ENCODE measurements around the gene RSBN1.
A peak's percentile ranks its signal among the peaks of the same experiment; 100 is the strongest.
"Not testable (repeated sequence)": the region's sequence is repeated elsewhere in the genome, so short reads cannot be mapped to it uniquely, and the experiment has no call there.

RSBN1 gene

DNA sequence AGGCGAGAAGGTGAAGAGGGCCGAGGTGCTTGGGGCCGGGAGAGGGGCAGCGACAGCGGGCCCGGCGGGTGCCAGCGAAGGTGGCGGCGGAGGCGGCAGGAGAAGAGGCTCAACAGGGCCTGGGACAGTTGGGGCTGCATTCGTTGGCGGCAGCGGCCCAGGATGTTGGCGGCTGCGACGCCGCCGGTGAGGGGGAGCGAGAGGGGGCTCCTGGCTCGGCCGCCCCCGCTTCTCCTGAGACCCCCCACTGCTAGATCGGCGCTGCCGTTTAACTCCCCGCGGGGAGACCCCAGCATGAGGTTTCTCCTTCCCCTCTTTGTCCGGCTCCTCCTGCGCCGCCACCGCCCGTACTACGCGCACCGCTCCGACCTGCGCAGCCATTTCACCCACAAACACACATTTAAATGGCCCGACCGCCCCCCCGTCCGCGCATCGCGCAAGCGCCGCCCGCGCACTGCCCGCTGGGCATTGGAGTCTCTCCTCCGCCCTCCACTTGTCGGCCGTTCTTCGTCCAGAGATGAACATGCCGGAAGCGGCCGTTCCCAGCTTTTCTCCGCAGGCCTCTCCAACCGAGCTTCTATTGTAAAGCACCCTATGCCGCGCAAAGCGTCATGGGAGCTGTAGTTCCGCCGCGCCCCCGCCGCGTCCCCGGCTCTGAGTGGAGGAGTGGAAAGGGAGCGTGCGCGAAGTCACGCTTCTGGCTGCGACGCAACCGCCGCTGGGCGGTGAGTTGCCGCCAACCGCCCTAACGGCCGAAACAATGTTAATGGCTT is at the start of gene RSBN1:
RSBN1 (minus strand) TSS at position 589 of the 773 bp plus-strand sequence; CDS start at position 525, 64 bp downstream.
- H3K4me3 Mint-ChIP-seq, result peak within 1 kb of the TSS; percentile 89 to 98
- H3K27me3 Mint-ChIP-seq, result no peaks in the 10 kb centered on the region
- no peaks in the 10 kb centered on the region for H3K9me3 Mint-ChIP-seq
- ATAC-seq (peak; percentile 95), DNase-seq (peak; percentile 98 to 99)
- peak within 1 kb of the TSS; percentile 96 to 98 for H3K27ac Mint-ChIP-seq
- peaks cover 36% of the 10 kb centered on the region for H3K4me1 Mint-ChIP-seq

DNA sequence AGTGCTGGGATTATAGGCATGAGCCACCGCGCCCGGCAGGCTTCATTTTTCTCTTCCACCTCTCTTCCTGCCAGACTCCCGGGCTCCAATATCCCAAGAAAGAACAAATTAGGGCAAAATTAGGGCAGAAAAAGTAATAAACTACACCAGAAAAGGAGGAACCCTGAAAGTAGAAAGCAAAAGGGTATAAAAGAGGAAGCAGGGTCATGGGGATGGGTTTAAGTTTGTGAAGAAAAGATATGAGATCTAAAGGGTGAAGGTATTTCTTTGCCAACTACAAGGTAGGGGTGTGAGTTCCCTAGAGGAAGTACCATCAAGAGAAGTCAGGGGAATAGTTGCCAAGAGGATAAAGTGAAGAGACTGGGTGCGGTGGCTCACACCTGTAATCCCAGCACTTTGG is 49.4 kb upstream of the RSBN1 start:
- no peaks in the 10 kb centered on the region for H3K9me3 Mint-ChIP-seq
- no peak for ATAC-seq
- peaks cover 71% of the 10 kb centered on the region for H3K4me1 Mint-ChIP-seq
- H3K4me3 Mint-ChIP-seq, result no peak overlapping the region
- no peak overlapping the region for H3K27ac Mint-ChIP-seq
- DNase-seq, result no peak
- no peaks in the 10 kb centered on the region for H3K27me3 Mint-ChIP-seq

GRCh38 chr1:113860891-113861290 is 48.6 kb upstream of the RSBN1 start:
- Mint-ChIP-seq H3K4me1 (peaks cover 67% of the 10 kb centered on the region), H3K27me3 (no peaks in the 10 kb centered on the region), H3K9me3 (no peaks in the 10 kb centered on the region), H3K4me3 (no peak overlapping the region), H3K27ac (no peak overlapping the region)
- DNase-seq (no peak), ATAC-seq (no peak)

- ATAC-seq, result no peak
These were observed 47.4 kb upstream of the RSBN1 start for GRCh38 chr1:113859478-113860175.

DNA sequence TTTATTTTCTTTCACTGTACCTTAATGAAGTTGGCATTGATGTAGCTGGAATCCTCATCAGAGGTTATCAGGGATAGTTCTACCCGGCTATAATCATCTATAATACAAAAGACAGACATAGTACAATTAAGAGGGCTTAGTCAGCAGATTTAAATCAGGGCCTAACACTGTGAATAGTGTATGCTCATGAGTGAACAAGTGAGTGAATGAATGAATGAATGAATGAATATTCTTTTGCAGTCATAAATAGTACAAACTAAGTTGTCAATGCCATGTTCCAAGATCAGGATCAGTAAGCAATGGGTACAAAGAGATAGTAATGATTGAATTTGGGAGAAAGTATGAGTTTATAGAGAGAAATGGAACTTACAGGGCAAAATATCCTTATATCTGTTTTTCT is 46.7 kb upstream of the RSBN1 start:
- H3K4me3 Mint-ChIP-seq, result no peak overlapping the region
- ATAC-seq (no peak), DNase-seq (no peak)
- H3K27me3 Mint-ChIP-seq, result no peaks in the 10 kb centered on the region
- no peaks in the 10 kb centered on the region for H3K9me3 Mint-ChIP-seq
- H3K27ac Mint-ChIP-seq, result no peak overlapping the region
- peaks cover 52% of the 10 kb centered on the region for H3K4me1 Mint-ChIP-seq

More at GRCh38 chr1:113859478-113860175, 47.4 kb upstream of the RSBN1 start:
- peaks cover 58% of the 10 kb centered on the region for H3K4me1 Mint-ChIP-seq
- H3K4me3 Mint-ChIP-seq, result no peak overlapping the region
- H3K9me3 Mint-ChIP-seq, result no peaks in the 10 kb centered on the region
- no peak for DNase-seq
- H3K27me3 Mint-ChIP-seq, result no peaks in the 10 kb centered on the region
- peak overlapping the region in 1 of 2 donors; percentile 35 for H3K27ac Mint-ChIP-seq

GRCh38 chr1:113858418-113858817 is 46.1 kb upstream of the RSBN1 start:
- no peaks in the 10 kb centered on the region for H3K9me3 Mint-ChIP-seq
- ATAC-seq (no peak), DNase-seq (no peak)
- no peak overlapping the region for H3K27ac Mint-ChIP-seq
- H3K27me3 Mint-ChIP-seq, result no peaks in the 10 kb centered on the region
- H3K4me3 Mint-ChIP-seq, result no peak overlapping the region
- H3K4me1 Mint-ChIP-seq, result peaks cover 49% of the 10 kb centered on the region

GRCh38 chr1:113857776-113858175 is 45.5 kb upstream of the RSBN1 start:
- Mint-ChIP-seq H3K4me3 (no peak overlapping the region), H3K27ac (no peak overlapping the region), H3K4me1 (peaks cover 43% of the 10 kb centered on the region), H3K27me3 (no peaks in the 10 kb centered on the region), H3K9me3 (no peaks in the 10 kb centered on the region)
- no peak for DNase-seq
- no peak for ATAC-seq

GRCh38 chr1:113856401-113856790 is 44.1 kb upstream of the RSBN1 start:
- Mint-ChIP-seq H3K4me1 (peaks cover 42% of the 10 kb centered on the region), H3K27me3 (no peaks in the 10 kb centered on the region), H3K27ac (no peak overlapping the region), H3K4me3 (no peak overlapping the region), H3K9me3 (no peaks in the 10 kb centered on the region)
- no peak for ATAC-seq
- DNase-seq, result no peak

DNA sequence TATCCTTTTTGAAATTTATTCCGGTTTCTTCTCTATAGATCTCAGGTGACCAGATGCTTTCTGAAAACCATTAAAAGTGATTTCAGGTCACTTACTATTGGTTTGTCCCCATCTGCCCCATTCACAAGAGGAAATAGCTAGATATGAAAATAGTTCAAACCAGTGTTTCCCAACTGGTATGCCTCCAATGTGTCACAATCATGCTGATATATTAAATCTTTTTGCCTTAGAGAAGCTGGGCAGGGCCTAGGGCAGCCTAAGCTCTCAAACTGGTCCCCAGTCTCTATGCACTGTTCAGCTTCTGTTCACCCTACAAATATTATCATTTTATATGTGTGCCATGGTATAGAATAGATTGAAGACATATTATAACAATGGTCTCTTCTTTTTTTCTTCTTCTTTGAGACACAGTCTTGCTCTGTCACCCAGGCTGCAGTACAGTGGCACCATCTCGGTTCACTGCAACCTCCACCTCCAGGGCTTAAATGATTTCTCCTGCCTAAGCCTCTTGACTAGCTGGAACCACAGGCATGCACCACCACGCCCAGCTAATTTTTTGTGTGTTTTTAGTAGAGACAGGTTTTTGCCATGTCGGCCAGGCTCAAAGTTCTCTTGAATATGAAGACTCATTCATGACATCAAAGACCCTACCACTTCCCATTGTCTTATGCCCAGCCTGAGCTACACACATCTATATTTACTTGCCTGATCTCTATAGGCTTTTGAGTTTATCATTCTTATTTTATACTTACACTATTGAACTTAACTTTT is 43.5 kb upstream of the RSBN1 start:
- Mint-ChIP-seq H3K4me1 (peaks cover 42% of the 10 kb centered on the region), H3K27ac (peak overlapping the region in 1 of 2 donors; percentile 87), H3K27me3 (no peaks in the 10 kb centered on the region), H3K4me3 (no peak overlapping the region), H3K9me3 (no peaks in the 10 kb centered on the region)
- DNase-seq, result no peak
- no peak for ATAC-seq

DNA sequence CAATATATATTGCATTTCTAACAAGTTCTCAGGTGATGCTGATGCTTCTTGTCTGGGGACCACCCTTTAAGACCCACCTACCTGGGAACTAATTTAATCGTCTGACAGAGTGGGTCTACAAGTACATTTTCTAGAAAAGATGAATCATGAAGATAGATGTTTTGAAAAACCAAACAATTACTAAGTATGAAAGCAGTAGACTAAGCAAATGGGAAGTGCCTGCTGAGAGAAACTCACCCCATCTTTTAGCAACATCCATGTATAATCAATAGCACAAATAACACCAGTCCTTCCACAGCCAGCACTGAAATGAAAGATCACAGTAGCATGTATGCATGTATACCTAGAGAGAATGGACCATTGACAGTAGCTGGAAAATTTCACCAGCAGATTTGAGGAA is 42.0 kb upstream of the RSBN1 start:
- Mint-ChIP-seq H3K4me1 (peaks cover 37% of the 10 kb centered on the region), H3K9me3 (no peaks in the 10 kb centered on the region), H3K27ac (no peak overlapping the region), H3K27me3 (no peaks in the 10 kb centered on the region), H3K4me3 (no peak overlapping the region)
- no peak for ATAC-seq
- DNase-seq, result no peak

DNA sequence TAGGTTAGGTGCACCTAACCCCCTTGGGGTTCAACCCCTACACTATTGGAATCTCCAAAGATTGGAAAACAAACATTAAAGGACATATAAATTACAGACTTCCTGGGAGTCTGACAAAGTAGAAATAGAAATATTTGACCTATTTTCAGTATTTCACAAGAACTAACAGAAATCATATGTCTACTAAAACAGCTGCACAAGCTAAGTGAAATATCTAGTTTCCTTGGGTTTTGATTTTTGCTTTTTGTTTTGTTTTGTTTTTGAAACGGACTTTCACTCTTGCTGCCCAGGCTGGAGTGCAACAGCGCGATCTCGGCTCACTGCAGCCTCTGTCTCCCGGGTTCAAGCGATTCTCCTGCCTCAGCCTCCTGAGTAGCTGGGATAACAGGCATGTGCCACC is 40.4 kb upstream of the RSBN1 start:
- DNase-seq, H3K27me3 Mint-ChIP-seq, ATAC-seq, H3K9me3 Mint-ChIP-seq, H3K4me3 Mint-ChIP-seq: not testable (repeated sequence)
- H3K27ac Mint-ChIP-seq, result peak overlapping the region in 1 of 2 donors; percentile 19
- H3K4me1 Mint-ChIP-seq, result peaks cover 30% of the 10 kb centered on the region

GRCh38 chr1:113850127-113850796 is 38.0 kb upstream of the RSBN1 start:
- Mint-ChIP-seq H3K4me1 (peaks cover 30% of the 10 kb centered on the region), H3K27me3 (no peaks in the 10 kb centered on the region), H3K27ac (peak overlapping the region in 1 of 2 donors; percentile 42), H3K9me3 (peaks cover 0 to 4% of the 10 kb centered on the region in 2 donors), H3K4me3 (no peak overlapping the region)
- no peak for DNase-seq
- no peak for ATAC-seq

DNA sequence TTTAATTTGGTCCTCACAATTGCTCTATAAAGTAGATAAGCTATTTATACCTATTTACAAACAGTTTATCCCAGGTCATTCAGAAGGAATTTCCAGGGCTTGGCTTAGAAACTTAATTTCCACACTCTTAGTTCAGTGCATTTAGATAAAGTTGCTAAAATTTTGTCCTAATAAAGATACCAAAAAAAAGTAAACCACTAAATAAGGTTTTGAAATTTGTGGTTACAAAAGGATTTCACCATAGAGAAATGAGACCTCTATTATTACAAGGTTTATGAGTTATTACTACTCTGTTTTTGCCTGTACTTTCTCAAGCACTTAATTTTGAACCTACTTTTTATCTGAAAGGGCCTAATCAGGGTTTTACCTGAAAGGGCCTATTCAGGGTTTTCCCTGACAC is 36.8 kb upstream of the RSBN1 start:
- no peak for ATAC-seq
- peaks cover 30% of the 10 kb centered on the region for H3K4me1 Mint-ChIP-seq
- DNase-seq, result no peak
- H3K27me3 Mint-ChIP-seq, result no peaks in the 10 kb centered on the region
- peaks cover 0 to 4% of the 10 kb centered on the region in 2 donors for H3K9me3 Mint-ChIP-seq
- H3K27ac Mint-ChIP-seq, result no peak overlapping the region
- H3K4me3 Mint-ChIP-seq, result no peak overlapping the region

- ATAC-seq (no peak), DNase-seq (no peak)
- Mint-ChIP-seq H3K4me1 (peaks cover 19% of the 10 kb centered on the region), H3K9me3 (peaks cover 0 to 4% of the 10 kb centered on the region in 2 donors), H3K27me3 (no peaks in the 10 kb centered on the region), H3K27ac (peak overlapping the region in 1 of 2 donors; percentile 75), H3K4me3 (no peak overlapping the region)
These were observed 34.2 kb upstream of the RSBN1 start for GRCh38 chr1:113846391-113847035.

DNA sequence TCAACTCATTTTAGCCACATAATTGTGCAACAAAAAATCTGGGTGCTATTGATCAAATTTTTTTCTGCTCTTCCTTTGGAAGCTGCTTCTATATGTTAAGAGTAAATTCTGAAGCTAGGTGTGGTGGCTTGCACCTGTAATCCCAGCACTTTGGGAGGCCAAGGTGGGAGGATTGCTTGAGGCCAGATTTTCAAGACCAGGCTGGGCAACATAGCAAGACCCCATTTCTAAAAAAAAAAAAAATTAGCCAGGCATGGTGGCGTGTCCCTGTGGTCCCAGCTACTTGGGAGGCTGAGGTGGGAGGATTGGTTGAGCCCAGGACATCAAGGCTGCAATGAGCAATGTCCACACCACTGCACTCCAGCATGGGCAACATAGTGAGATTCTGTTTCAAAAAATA is 24.3 kb upstream of the RSBN1 start:
- H3K9me3 Mint-ChIP-seq, result no peaks in the 10 kb centered on the region
- no peaks in the 10 kb centered on the region for H3K27me3 Mint-ChIP-seq
- DNase-seq, result no peak
- H3K4me1 Mint-ChIP-seq, result no peaks in the 10 kb centered on the region
- H3K4me3 Mint-ChIP-seq, result no peak overlapping the region
- ATAC-seq, result no peak
- no peak overlapping the region for H3K27ac Mint-ChIP-seq
